HTR-8/SVneo (cell line): Measurements from ENCODE around the gene TBL1XR1.
"Not testable (repeated sequence)": the region's sequence is repeated elsewhere in the genome, so short reads cannot be mapped to it uniquely, and the experiment has no call there.

Experiments
- DNase-seq: peaks from one replicate; pipeline ENCODE4 v3.0.0; 2011; ENCODE audit warnings: low spot score, mixed read lengths; ENCODE audit not compliant: insufficient read length
- FAIRE-seq: peaks from 2 replicates; lab custom pipeline; 2011; peaks lifted over from hg19 to GRCh38; lab: Jason Lieb, UNC

The TBL1XR1 gene

DNA sequence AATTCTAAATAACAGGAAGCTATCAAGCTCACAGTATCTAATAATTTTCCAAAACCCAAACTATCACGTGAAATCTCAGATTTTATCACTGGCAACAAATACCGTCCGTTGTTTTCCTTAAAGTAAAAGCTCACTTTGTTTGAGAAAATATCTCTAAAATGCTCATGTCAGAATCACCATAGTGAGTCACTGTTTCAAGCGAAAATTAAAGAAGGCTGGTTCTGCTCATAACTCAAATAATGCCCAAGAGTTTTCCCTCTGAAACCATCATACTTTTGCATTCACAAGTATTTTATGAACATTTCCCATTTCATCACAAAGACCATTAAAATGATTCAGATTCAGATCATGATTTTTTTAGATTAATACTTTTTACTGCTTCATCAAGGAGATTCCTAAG is 50.6 kb downstream of the TBL1XR1 start:
- no peak for FAIRE-seq

GRCh38 chr3:177145954-177146353 is 51.3 kb downstream of the TBL1XR1 start:
- DNase-seq (no peak), FAIRE-seq (no peak)

More for the DNA sequence above, 50.6 kb downstream of the TBL1XR1 start:
- DNase-seq, result no peak

GRCh38 chr3:177145381-177145780 is 51.9 kb downstream of the TBL1XR1 start:
- FAIRE-seq (no peak), DNase-seq (no peak)

DNA sequence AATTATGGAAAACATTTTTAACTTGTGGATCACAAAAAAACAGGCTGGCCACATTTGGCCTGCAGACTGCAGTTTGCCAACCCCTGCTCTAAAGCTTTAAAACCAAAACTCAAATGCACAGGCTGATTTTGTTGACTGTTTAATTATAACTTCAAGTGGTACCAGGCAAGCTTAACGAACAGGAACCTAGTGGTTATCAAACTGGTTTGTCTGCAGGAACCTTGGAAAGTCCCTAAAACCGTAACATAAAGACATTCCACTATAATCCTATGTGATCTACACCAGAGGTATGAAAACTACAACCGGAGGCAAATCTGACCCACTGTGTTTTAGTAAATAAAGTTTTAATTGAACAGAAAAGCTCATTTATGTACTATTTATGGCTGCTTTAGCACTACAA is 52.4 kb downstream of the TBL1XR1 start:
- DNase-seq, result no peak
- FAIRE-seq, result no peak

- DNase-seq (no peak), FAIRE-seq (no peak)
These were observed 55.2 kb downstream of the TBL1XR1 start for GRCh38 chr3:177141899-177142646.

DNA sequence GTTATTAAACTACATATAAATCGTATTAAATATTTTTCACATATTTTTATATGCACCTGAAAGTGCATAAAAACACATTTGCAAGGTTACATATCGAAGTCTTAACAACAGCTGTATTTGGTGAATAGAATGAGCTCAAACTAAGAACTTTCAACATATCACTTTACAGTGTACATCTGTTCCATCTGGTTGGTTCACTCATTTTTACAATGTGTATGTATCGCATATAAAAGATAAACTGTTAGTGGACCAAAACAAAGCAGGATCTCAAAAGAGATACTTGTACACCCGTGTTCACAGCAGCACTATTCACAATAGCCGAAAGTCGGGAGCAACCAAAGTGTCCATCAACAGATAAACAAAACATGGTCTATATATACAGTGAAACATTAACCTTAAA is 55.8 kb downstream of the TBL1XR1 start:
- no peak for DNase-seq

DNA sequence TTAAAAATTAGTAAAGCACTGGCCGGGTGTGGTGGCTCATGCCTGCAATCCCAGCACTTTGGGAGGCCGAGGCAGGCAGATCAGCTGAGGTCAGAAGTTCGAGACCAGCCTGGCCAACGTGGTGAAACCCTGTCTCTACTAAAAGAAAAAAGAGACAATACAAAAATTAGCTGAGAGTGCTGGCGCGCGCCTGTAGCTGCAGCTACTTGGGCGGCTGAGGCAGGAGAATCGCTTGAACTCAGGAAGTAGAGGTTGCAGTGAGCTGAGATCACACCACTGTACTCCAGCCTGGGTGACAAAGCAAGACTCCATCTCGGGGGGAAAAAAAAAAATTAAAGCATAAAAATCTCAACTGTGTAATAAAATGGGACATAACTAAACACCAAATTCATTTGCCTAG is 58.1 kb downstream of the TBL1XR1 start:
- FAIRE-seq, DNase-seq: not testable (repeated sequence)

More for the DNA sequence above, 55.8 kb downstream of the TBL1XR1 start:
- FAIRE-seq, result no peak

DNA sequence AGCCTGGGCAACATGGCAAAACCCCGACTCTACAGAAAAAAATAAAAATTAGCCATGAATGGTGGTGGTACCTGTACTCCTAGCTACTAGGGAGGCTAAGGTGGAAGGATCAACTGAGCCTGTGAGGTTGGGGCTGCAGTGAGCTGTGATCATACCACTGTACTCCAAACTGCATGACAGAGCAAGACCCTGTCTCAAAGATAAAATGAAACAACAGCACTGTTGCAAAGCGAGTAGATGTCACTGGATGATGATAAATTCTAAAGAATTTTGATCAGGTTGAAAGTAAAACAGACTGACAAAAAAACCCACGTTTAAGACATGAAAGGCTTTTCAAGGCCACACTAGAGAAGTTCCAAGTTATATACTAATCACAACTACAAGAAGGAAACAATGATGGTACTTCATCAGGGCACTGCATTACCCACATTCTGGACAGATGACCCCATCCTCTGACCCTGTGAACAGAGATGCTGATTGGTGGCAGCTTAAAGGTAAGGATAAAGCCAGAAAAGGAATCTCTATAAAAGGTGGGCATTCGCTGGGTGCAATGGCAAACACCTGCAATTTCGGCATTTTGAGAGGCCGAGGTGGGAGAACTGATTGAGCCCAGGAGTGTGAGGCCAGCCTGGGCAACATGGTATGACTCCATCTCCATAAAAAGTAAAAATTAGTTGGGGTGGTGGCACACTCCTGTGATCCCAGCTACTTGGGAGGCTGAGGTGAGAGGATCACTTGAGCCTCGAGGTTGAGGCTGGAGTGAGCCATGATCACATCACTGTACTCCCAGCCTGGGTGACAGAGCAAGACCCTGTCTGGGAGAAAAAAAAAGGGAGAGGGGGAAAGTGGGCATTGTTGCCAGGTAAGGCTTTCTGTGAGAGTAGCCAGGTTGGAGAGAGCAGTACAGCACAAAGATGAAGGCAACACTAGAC is 59.2 kb downstream of the TBL1XR1 start:
- no peak for DNase-seq
- no peak for FAIRE-seq

DNA sequence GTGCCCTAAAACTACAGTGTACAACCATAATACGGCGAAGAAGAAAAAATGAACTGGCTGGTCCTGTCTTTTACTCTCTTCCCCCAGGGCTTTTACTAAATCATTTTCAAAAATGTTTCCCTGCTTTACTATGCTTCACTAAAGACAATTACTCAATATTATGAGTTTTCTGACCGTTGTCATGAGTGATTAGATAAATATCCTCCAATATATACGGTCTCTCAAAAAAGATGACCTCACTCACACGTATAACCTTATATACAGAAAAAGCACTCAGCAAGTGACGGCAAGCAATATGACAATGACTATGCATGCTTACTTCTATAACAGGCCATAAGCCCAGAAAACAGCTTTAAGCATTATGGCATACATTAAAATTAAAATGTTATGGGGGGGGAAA is 60.5 kb downstream of the TBL1XR1 start:
- FAIRE-seq (no peak), DNase-seq (no peak)

GRCh38 chr3:177135841-177136492 is 61.3 kb downstream of the TBL1XR1 start:
- FAIRE-seq (no peak), DNase-seq (no peak)

GRCh38 chr3:177134816-177135210 is 62.5 kb downstream of the TBL1XR1 start:
- FAIRE-seq (no peak), DNase-seq (no peak)

GRCh38 chr3:177133860-177134815 is 63.1 kb downstream of the TBL1XR1 start:
- no peak for FAIRE-seq
- no peak for DNase-seq

DNA sequence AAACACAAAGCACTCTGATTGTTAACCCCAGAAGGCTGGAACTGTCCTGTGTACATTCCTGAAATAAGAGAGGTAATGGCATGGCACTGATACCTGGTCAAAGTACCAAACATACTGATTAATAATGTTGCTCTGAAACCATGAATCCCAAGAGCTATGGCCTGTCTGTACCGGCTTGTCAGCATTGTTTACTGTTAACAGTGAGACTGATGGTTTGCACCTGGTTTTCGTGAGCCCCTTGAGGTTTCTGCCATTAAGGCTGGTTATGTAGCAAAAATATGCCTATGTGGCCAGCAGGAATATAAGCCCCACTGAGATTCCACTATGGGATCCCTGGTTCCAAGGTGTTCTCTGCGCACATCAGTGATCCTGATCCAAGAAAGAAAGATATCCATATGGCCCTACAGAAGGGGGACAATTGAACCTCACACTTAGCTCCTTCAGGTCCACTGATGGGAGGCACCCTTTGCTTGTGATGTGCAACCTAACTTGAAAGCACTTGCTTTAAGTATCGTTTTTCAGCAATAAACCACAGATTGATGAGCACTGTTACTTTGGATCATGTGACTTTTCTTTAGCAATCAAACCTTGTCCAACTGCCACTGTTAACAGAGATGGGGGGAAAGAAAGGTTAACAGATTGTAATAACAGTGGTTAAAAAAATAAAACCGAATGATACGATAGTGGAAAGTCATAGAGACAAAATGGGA is 65.2 kb downstream of the TBL1XR1 start:
- FAIRE-seq (no peak), DNase-seq (no peak)

DNA sequence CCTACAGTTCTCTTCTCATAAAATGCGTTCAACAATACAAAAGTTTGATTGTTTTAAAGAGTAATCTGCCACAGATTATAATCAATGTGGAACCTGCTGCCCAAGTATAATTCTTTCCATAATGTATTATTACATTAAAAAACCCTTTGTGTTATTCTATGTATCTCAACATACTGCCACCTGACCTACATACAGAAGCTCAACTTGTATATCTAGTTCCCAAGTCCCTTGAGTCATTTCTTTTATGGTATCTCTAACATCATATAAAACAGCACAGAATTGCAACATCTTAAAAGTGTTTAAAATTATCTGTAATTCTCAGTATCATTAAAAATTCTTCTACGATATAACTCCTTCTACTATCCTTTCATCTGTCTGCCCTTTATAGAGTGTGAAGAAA is 70.3 kb downstream of the TBL1XR1 start:
- FAIRE-seq, result no peak

DNA sequence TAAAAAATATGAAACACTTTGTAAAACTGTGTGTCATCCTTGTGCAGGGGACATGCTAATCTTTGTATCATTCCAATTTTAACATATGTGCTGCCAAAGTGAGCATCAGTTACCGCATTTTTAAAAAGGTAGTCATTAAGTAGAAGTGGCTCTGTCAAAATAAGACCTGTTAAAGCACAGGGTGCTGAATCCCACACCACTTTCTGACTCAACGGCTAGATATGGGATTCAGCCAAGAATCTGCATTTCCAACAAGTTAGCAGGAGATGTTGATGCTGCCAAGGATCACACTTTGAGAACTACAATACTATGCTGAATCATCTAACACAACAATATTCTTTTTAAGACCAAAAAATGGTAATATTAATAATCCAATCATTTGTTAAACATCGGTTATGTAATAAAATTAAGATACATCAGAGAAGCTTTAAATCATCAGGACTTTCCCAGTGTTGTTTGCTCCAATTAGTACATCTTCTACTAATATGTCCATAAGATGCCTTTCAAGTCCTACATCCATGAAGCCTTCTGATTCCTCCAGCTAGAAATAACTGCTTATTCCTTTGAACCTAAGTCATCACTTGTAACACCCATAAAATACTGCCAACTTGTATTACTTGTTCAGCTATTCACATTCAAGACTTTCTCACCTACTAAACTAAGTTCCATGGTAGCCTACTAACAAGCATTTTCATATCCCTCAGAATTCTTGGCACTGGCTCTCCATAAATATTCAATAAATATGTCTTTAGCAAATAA is 71.1 kb downstream of the TBL1XR1 start:
- DNase-seq (no peak), FAIRE-seq (no peak)

More for the DNA sequence above, 70.3 kb downstream of the TBL1XR1 start:
- no peak for DNase-seq

DNA sequence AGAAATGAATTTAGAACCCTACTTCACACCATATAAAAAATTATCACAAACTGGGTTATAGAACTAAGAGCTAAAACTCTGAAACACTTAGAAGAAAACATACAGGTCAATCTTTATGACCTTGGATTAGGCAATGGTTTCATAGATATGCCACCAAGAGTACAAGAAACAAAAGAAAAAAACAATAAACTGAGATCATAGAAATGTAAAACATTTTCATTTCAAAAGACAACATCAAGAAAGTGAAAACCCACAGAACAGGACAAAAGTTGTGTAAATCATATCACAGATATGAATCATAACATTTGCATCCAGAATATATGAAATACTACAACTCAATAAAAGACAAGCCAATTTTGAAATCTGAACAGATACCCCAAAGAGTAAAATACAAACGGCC is 72.4 kb downstream of the TBL1XR1 start:
- DNase-seq (no peak), FAIRE-seq (no peak)

GRCh38 chr3:177123822-177124221 is 73.5 kb downstream of the TBL1XR1 start:
- DNase-seq (no peak), FAIRE-seq (no peak)

GRCh38 chr3:177122183-177122856 is 75.0 kb downstream of the TBL1XR1 start:
- no peak for DNase-seq
- FAIRE-seq, result no peak
